GM18873 (cell line): ENCODE results near the gene FAM117A.

Experiments used
- ATAC-seq: cut with Tn5 transposase; IDR thresholded peaks from one replicate; pipeline ENCODE4 v1.9.1; 2021; ENCODE audit warnings: mild to moderate bottlenecking, moderate library complexity, moderate number of reproducible peaks; ENCODE audit not compliant: unreplicated experiment, low FRiP score

The FAM117A gene

GRCh38 chr17:49763735-49764558, at the start of gene FAM117A:
TSS of gene FAM117A (minus strand) at chr17:49764131. CDS start at chr17:49764087, 44 bp downstream.
- peak; percentile 92 for ATAC-seq

- ATAC-seq: no peak
These were observed 45.1 kb upstream of the FAM117A start for GRCh38 chr17:49809056-49809455.

GRCh38 chr17:49798738-49799137, 34.8 kb upstream of the FAM117A start:
- no peak for ATAC-seq

GRCh38 chr17:49798182-49798581, 34.3 kb upstream of the FAM117A start:
- ATAC-seq: no peak

- no peak for ATAC-seq
These were observed 31.4 kb upstream of the FAM117A start for GRCh38 chr17:49795372-49795771.

- ATAC-seq: no peak
These were observed 29.4 kb upstream of the FAM117A start for GRCh38 chr17:49793309-49793708.

GRCh38 chr17:49789243-49789578, 25.3 kb upstream of the FAM117A start:
- no peak for ATAC-seq

- peak; percentile 86 for ATAC-seq
These were observed 24.7 kb upstream of the FAM117A start, which contains the start of gene KAT7 for GRCh38 chr17:49788478-49789242. TSS of gene KAT7 (plus strand) at chr17:49788681. CDS start at chr17:49788835, 154 bp downstream.

- no peak for ATAC-seq
These were observed 24.1 kb upstream of the FAM117A start for GRCh38 chr17:49787884-49788477.

GRCh38 chr17:49784636-49785035, 20.7 kb upstream of the FAM117A start:
- ATAC-seq: no peak

GRCh38 chr17:49783791-49784190, 19.9 kb upstream of the FAM117A start:
- no peak for ATAC-seq

GRCh38 chr17:49783071-49783715, 19.3 kb upstream of the FAM117A start:
- no peak for ATAC-seq

GRCh38 chr17:49779739-49780231, 15.9 kb upstream of the FAM117A start:
- ATAC-seq: no peak

- ATAC-seq: no peak
These were observed 15.3 kb upstream of the FAM117A start for GRCh38 chr17:49779156-49779738.

GRCh38 chr17:49777563-49777962, 13.6 kb upstream of the FAM117A start:
- ATAC-seq: no peak

GRCh38 chr17:49776551-49777300, 12.8 kb upstream of the FAM117A start:
- ATAC-seq: no peak

- no peak for ATAC-seq
These were observed 11.8 kb upstream of the FAM117A start for GRCh38 chr17:49775546-49776260.

GRCh38 chr17:49766918-49767530, 3.1 kb upstream of the FAM117A start:
- ATAC-seq: no peak
